H1 (cell line): Measurements from ENCODE around the gene PRDM10. TPM values are rescaled to one million over a fixed set of nuclear protein-coding genes. Genes with fewer than 3 reads are reported as not detected.
A peak's percentile ranks its signal among the peaks of the same experiment; 100 is the strongest.

ENCODE experiments used
- CTCF ChIA-PET: fragments of 300-600 bp; sonication (Branson Sonifier 250); formaldehyde crosslinking; loops from one replicate; lab custom pipeline; 2021; ENCODE audit not compliant: partially characterized antibody; lab: Charles Lee
- POLR2A ChIA-PET: fragments of 300-600 bp; sonication (Branson Sonifier 250); formaldehyde crosslinking; loops from one replicate; lab custom pipeline; 2021; ENCODE audit warnings: inconsistent platforms; ENCODE audit not compliant: partially characterized antibody; lab: Charles Lee
- DNase-seq, 2 experiments: peaks; one replicate each; pipeline versions ENCODE4 v3.0.0 to v3.0.0-alpha.2; 2010 to 2022; ENCODE audit warnings: low spot score in 2 of 2, low read depth in 1 of 2, mixed read lengths in 1 of 2
- FAIRE-seq: peaks from 2 replicates; lab custom pipeline; 2011; peaks lifted over from hg19 to GRCh38; lab: Jason Lieb, UNC
- H2AFZ ChIP-seq: 2 replicates; pipeline ENCODE4 v1.8.1; 2012; ENCODE audit warnings: low read length, inconsistent platforms
- H2AK5ac ChIP-seq: 2 replicates; pipeline ENCODE4 v1.6.1; 2013; ENCODE audit warnings: low read depth, low read length
- H2BK120ac ChIP-seq: replicated peaks from 2 replicates; pipeline ENCODE3; 2013; ENCODE audit warnings: low read depth, low read length, inconsistent platforms
- H2BK12ac ChIP-seq: 2 replicates; pipeline ENCODE4 v1.6.1; 2013; ENCODE audit warnings: low read depth, low read length
- H2BK15ac ChIP-seq: 2 replicates; pipeline ENCODE4 v1.6.1; 2013; ENCODE audit warnings: low read length
- H2BK20ac ChIP-seq: 2 replicates; pipeline ENCODE4 v1.6.1; 2013; ENCODE audit warnings: low read length
- H2BK5ac ChIP-seq: 2 replicates; pipeline ENCODE4 v1.6.1; 2013; ENCODE audit warnings: low read depth, low read length
- H3K14ac ChIP-seq: 2 replicates; pipeline ENCODE4 v1.6.1; 2013; ENCODE audit warnings: inconsistent platforms; ENCODE audit not compliant: insufficient read length
- H3K18ac ChIP-seq: 2 replicates; pipeline ENCODE4 v1.6.1; 2013; ENCODE audit warnings: low read length; ENCODE audit errors: extremely low read depth
- H3K23ac ChIP-seq: 2 replicates; pipeline ENCODE4 v1.6.1; 2013; ENCODE audit warnings: inconsistent platforms; ENCODE audit not compliant: insufficient read length
- H3K23me2 ChIP-seq: 2 replicates; pipeline ENCODE4 v1.6.1; 2013; ENCODE audit warnings: low read depth, low read length
- H3K27ac ChIP-seq: 2 replicates; pipeline ENCODE4 v1.6.1; 2011; ENCODE audit warnings: low read depth, low read length, inconsistent platforms
- H3K27me3 ChIP-seq, 4 experiments: replicated peaks in 1 of 4; 1 replicate in 1 of 4; 2 replicates in 3 of 4; pipeline versions ENCODE4 v1.6.1 to v1.8.1; 2011 to 2013; ENCODE audit warnings: low read length in 3 of 4, mild to moderate bottlenecking in 3 of 4, inconsistent platforms in 2 of 4, mixed read lengths in 2 of 4, moderate library complexity in 1 of 4; ENCODE audit not compliant: control insufficient read depth in 3 of 4, insufficient read depth in 3 of 4; ENCODE audit errors: extremely low read depth in 1 of 4
- H3K36me3 ChIP-seq, 4 experiments: 2 replicates each; pipeline versions ENCODE4 v1.6.1 to v1.8.1; 2011 to 2013; ENCODE audit warnings: mild to moderate bottlenecking in 4 of 4, low read length in 3 of 4, moderate library complexity in 2 of 4, control low read depth in 1 of 4, inconsistent platforms in 1 of 4; ENCODE audit not compliant: insufficient read depth in 4 of 4, control insufficient read depth in 2 of 4
- H3K4ac ChIP-seq: replicated peaks from 2 replicates; pipeline ENCODE3; 2013; ENCODE audit warnings: low read length, low read depth, mixed read lengths, inconsistent platforms; ENCODE audit not compliant: insufficient read length
- H3K4me1 ChIP-seq, 4 experiments: replicated peaks in 1 of 4; 1 replicate in 1 of 4; 2 replicates in 3 of 4; pipeline versions ENCODE4 v1.6.1 to v1.8.1; 2011 to 2013; ENCODE audit warnings: low read length in 3 of 4, inconsistent platforms in 2 of 4, mixed read lengths in 1 of 4; ENCODE audit not compliant: insufficient read depth in 4 of 4, control insufficient read depth in 3 of 4
- H3K4me2 ChIP-seq, 2 experiments: 2 replicates each; pipeline versions ENCODE4 v1.6.1 to v1.8.1; 2011 to 2013; ENCODE audit warnings: low read depth in 2 of 2, low read length in 2 of 2, control low read depth in 1 of 2, inconsistent platforms in 1 of 2, mild to moderate bottlenecking in 1 of 2; ENCODE audit not compliant: insufficient read depth in 1 of 2
- H3K4me3 ChIP-seq, 4 experiments: fragments of 200-600, 300-600 bp in 1 of 4; sonication (generic), shearing (Covaris generic), sonication (Bioruptor Twin) in 1 of 4; 2 replicates each; pipeline versions ENCODE4 v1.5.1 to v1.8.1; 2011 to 2016; ENCODE audit warnings: low read length in 4 of 4, low read depth in 3 of 4, control low read depth in 2 of 4, inconsistent platforms in 2 of 4, mild to moderate bottlenecking in 2 of 4, mixed read lengths in 1 of 4, moderate library complexity in 1 of 4; ENCODE audit not compliant: insufficient read depth in 2 of 4; ENCODE audit errors: extremely low read depth in 1 of 4
- H3K56ac ChIP-seq: replicated peaks from 2 replicates; pipeline ENCODE3; 2013; ENCODE audit warnings: low read depth, mild to moderate bottlenecking, mixed read lengths, low read length, inconsistent platforms; ENCODE audit not compliant: insufficient read length
- H3K79me1 ChIP-seq: 2 replicates; pipeline ENCODE4 v1.6.1; 2013; ENCODE audit warnings: low read depth, low read length, control low read depth
- H3K79me2 ChIP-seq, 2 experiments: 2 replicates each; pipeline versions ENCODE4 v1.6.1 to v1.8.1; 2012 to 2013; ENCODE audit warnings: low read length in 2 of 2, mild to moderate bottlenecking in 2 of 2, inconsistent platforms in 1 of 2; ENCODE audit not compliant: insufficient read depth in 2 of 2, control insufficient read depth in 1 of 2
- H3K9ac ChIP-seq, 4 experiments: replicated peaks in 1 of 4; 1 replicate in 1 of 4; 2 replicates in 3 of 4; pipeline versions ENCODE4 v1.6.1 to v1.8.1; 2011 to 2013; ENCODE audit warnings: low read depth in 3 of 4, low read length in 3 of 4, control low read depth in 2 of 4, mild to moderate bottlenecking in 2 of 4, moderate library complexity in 2 of 4, inconsistent platforms in 1 of 4; ENCODE audit errors: extremely low read depth in 1 of 4
- H3K9me3 ChIP-seq, 2 experiments: 2 replicates each; pipeline versions ENCODE4 v1.6.1 to v1.8.1; 2012 to 2013; ENCODE audit warnings: mild to moderate bottlenecking in 2 of 2, moderate library complexity in 2 of 2, control low read depth in 1 of 2, inconsistent platforms in 1 of 2, low read depth in 1 of 2, low read length in 1 of 2, mixed read lengths in 1 of 2; ENCODE audit not compliant: insufficient read depth in 2 of 2
- H4K20me1 ChIP-seq, 2 experiments: replicated peaks in 1 of 2; 2 replicates each; pipeline versions ENCODE3 to v1.8.1; 2011 to 2013; ENCODE audit warnings: inconsistent platforms in 2 of 2, low read length in 2 of 2, mild to moderate bottlenecking in 1 of 2; ENCODE audit not compliant: insufficient read depth in 2 of 2, control insufficient read depth in 1 of 2
- H4K5ac ChIP-seq: 2 replicates; pipeline ENCODE4 v1.6.1; 2013; ENCODE audit warnings: low read length, low read depth, mixed read lengths, inconsistent platforms; ENCODE audit not compliant: insufficient read length
- H4K8ac ChIP-seq: 2 replicates; pipeline ENCODE4 v1.8.0; 2013; ENCODE audit warnings: mild to moderate bottlenecking, moderate library complexity, low read length, inconsistent platforms; ENCODE audit not compliant: insufficient read depth; ENCODE audit errors: extremely low read depth
- H4K91ac ChIP-seq: replicated peaks from 2 replicates; pipeline ENCODE3; 2013; ENCODE audit warnings: low read length, mixed read lengths, inconsistent platforms; ENCODE audit not compliant: insufficient read length
- CEBPB ChIP-seq: IDR thresholded peaks from 2 replicates; pipeline ENCODE4 v1.6.1; 2012; ENCODE audit warnings: low read depth, low read length
- CTCF ChIP-seq, 3 experiments: IDR thresholded peaks; 1 replicate in 2 of 3; 2 replicates in 1 of 3; pipeline versions ENCODE4 v1.5.1 to v1.6.1; 2011; ENCODE audit warnings: low read length in 3 of 3, mild to moderate bottlenecking in 3 of 3, inconsistent platforms in 2 of 3, low read depth in 1 of 3, moderate library complexity in 1 of 3; ENCODE audit not compliant: insufficient read depth in 1 of 3; ENCODE audit errors: control extremely low read depth in 1 of 3
- POU5F1 ChIP-seq: IDR thresholded peaks from 2 replicates; pipeline ENCODE4 v1.6.1; 2011; ENCODE audit warnings: low read depth, mild to moderate bottlenecking, low read length, moderate library complexity
- SRF ChIP-seq: IDR thresholded peaks from 2 replicates; pipeline ENCODE4 v1.6.1; 2011; ENCODE audit warnings: mild to moderate bottlenecking, low read depth, low read length, moderate library complexity
- WGBS, 2 experiments: shearing (Covaris generic) in 1 of 2; methylation state at CpG; one replicate each; pipeline versions ENCODE4 v1.1.6 to v1.1.7; 2013 to 2015; ENCODE audit warnings: low lambda C conversion rate in 2 of 2, mixed read lengths in 2 of 2, inconsistent platforms in 1 of 2, low coverage in 1 of 2, missing lambda C conversion rate in 1 of 2; ENCODE audit not compliant: insufficient replicate concordance in 2 of 2, insufficient coverage in 1 of 2, insufficient read length in 1 of 2; ENCODE audit errors: extremely low coverage in 1 of 2, missing lambda C conversion rate in 1 of 2; 5-methylcytosine and 5-hydroxymethylcytosine counted together
- polyA plus RNA-seq, 7 experiments: library from polyadenylated mRNA; depleted of rRNA in 3 of 7; stranded (reverse) in 5 of 7; unstranded in 2 of 7; fragments of >200 nt in 5 of 7; fragments of 200-250 nt in 2 of 7; gene quantifications; 1 replicate in 5 of 7; 2 replicates in 1 of 7; 4 replicates in 1 of 7; pipeline versions ENCODE4 v1.2.1 to v1.2.3, GENCODE V29; 2011 to 2013; ENCODE audit warnings: missing spikeins in 2 of 7, mixed read lengths in 2 of 7
- total RNA-seq: library from RNA; stranded (reverse); fragmentation: NEBNext Ultra II Directional; extraction: Animal tissue kit (Norgen Biotek cat#: 25700); gene quantifications from 2 replicates; pipeline ENCODE4 v1.2.1, GENCODE V29; 2021

PRDM10 gene
- total and polyA plus RNA-seq, 2 of the 8 experiments (the other 6 are each of a cell fraction or from before 2014, with no cell fraction given), result 15.5 to 19.2 TPM

GRCh38 chr11:129973068-129973467 lies 29.6 kb downstream of the PRDM10 start:
- H3K14ac ChIP-seq, result no peak overlapping the region
- H3K4ac ChIP-seq, result no peak overlapping the region
- CTCF ChIA-PET, result interaction anchor here (1.1 to 1.9 kb wide), 9 partner anchors 8 to 154 kb away, joined by 3 to 14 read pairs (median 4); no protein-coding TSS in a partner anchor
- H2AK5ac ChIP-seq, result no peak overlapping the region
- no peaks in the 10 kb centered on the region for H3K23me2 ChIP-seq
- no peak overlapping the region for H2BK120ac ChIP-seq
- peaks cover 0 to 7% of the 10 kb centered on the region in 2 experiments for H4K20me1 ChIP-seq
- POLR2A ChIA-PET, result interaction anchor here (0.9 to 1.5 kb wide), 4 partner anchors 20 to 99 kb away, joined by 3 to 9 read pairs (median 4); partner anchors contain the start of gene PRDM10
- no peak overlapping the region for H3K18ac ChIP-seq
- WGBS, 2 experiments, result 81% methylated on average over 1 of the region's 1 CpG; no CpG with 5 or more reads in 1 of the 2 experiments
- H4K8ac ChIP-seq, result no peak overlapping the region
- H4K91ac ChIP-seq, result no peak overlapping the region
- no peaks in the 10 kb centered on the region for H3K36me3 ChIP-seq
- H3K4me3 ChIP-seq, result no peak overlapping the region
- H3K23ac ChIP-seq, result no peak overlapping the region
- peak; percentile 32 for FAIRE-seq
- H4K5ac ChIP-seq, result no peak overlapping the region
- no peak overlapping the region for H2AFZ ChIP-seq
- H3K79me1 ChIP-seq, result peaks cover 6% of the 10 kb centered on the region; the same call in 1 of the 2 replicates
- H3K9me3 ChIP-seq, result no peaks in the 10 kb centered on the region
- DNase-seq, result no peak
- H2BK5ac ChIP-seq, result no peak overlapping the region
- no peak overlapping the region for H2BK15ac ChIP-seq
- H2BK12ac ChIP-seq, result no peak overlapping the region
- no peak overlapping the region for H3K4me2 ChIP-seq
- TF ChIP-seq CTCF (IDR thresholded peaks at IDR 0.05; ENCODE audit: control extremely low read depth in 1 of 3, insufficient read depth in 1 of 3, low read depth in 1 of 3, low read length in 3 of 3), result no peak
- TF ChIP-seq CEBPB, result 0 out of 2 replicates have a peak, but pooled peaks have one; percentile 2
- TF ChIP-seq SRF, result no peak
- no peak for TF ChIP-seq POU5F1
- TF ChIP-seq, all 59 proteins: peak for 1
- Histone ChIP-seq H2BK20ac (no peak overlapping the region), H3K27ac (no peak overlapping the region), H3K56ac (no peak overlapping the region), H3K4me1 (no peaks in the 10 kb centered on the region; a peak in 1 of 7 replicates), H3K27me3 (no peaks in the 10 kb centered on the region), H3K79me2 (peaks cover 0 to 19% of the 10 kb centered on the region in 2 experiments; a peak in 2 of 4 replicates), H3K9ac (no peak overlapping the region)
